Aorta (tissue), 5 donors: ENCODE data around the gene DHX40. TPM values are rescaled to one million over a fixed set of nuclear protein-coding genes. Genes with fewer than 3 reads are reported as not detected.

ENCODE experiments used
- ATAC-seq: fragments of 200-7000 bp; cut with Tn5 transposase; one replicate; pipeline ENCODE4 v1.9.1; 2022; ENCODE audit warnings: moderate library complexity; ENCODE audit not compliant: low FRiP score
- DNase-seq, 2 donors: peaks; one replicate each; pipeline ENCODE4 v3.0.0-alpha.2; 2020
- H3K27ac ChIP-seq, 2 donors: one replicate each; pipeline ENCODE4 v1.5.1; 2013; ENCODE audit warnings: low read length in 2 of 2, mild to moderate bottlenecking in 2 of 2, moderate library complexity in 2 of 2, control low read depth in 1 of 2, inconsistent platforms in 1 of 2, low read depth in 1 of 2
- H3K27me3 ChIP-seq, 2 donors: one replicate each; pipeline ENCODE4 v1.6.1; 2013; ENCODE audit warnings: control low read depth in 1 of 2, low read length in 1 of 2, mild to moderate bottlenecking in 1 of 2, moderate library complexity in 1 of 2; ENCODE audit not compliant: insufficient read depth in 2 of 2, control insufficient read depth in 1 of 2
- H3K36me3 ChIP-seq, 2 donors: one replicate each; pipeline ENCODE4 v1.6.1; 2013; ENCODE audit warnings: control low read depth in 1 of 2, low read length in 1 of 2, mild to moderate bottlenecking in 1 of 2; ENCODE audit not compliant: insufficient read depth in 2 of 2, control insufficient read depth in 1 of 2
- H3K4me1 ChIP-seq, 2 donors: one replicate each; pipeline ENCODE4 v1.6.1; 2013; ENCODE audit warnings: low read length in 2 of 2, control low read depth in 1 of 2, mild to moderate bottlenecking in 1 of 2, moderate library complexity in 1 of 2; ENCODE audit not compliant: insufficient read depth in 2 of 2, control insufficient read depth in 1 of 2
- H3K4me3 ChIP-seq, 2 donors: one replicate each; pipeline ENCODE4 v1.5.1; 2013; ENCODE audit warnings: low read length in 2 of 2, control low read depth in 1 of 2, mild to moderate bottlenecking in 1 of 2
- H3K9me3 ChIP-seq: one replicate; pipeline ENCODE4 v1.6.1; 2013; ENCODE audit warnings: mild to moderate bottlenecking, low read length; ENCODE audit not compliant: control insufficient read depth
- WGBS, 2 donors: extraction: QIAGEN DNeasy Blood & Tissue Kit; methylation state at CpG; one replicate each; pipeline ENCODE4 v1.1.7; 2013; 5-methylcytosine and 5-hydroxymethylcytosine counted together
- intact Hi-C, 2 donors: fragments of 100-400 bp; cut with DNase I; formaldehyde crosslinking; loops; one replicate each; pipeline versions ENCODE4 v1.14.2 to v1.15.0; 2022
- polyA plus RNA-seq, 2 donors: library from polyadenylated mRNA; stranded (reverse); fragments of 200-250 nt; gene quantifications; one replicate each; pipeline ENCODE4 v1.2.3, GENCODE V29; 2013
- total RNA-seq, 2 donors: library from RNA; stranded (reverse); fragmentation: NEBNext Ultra II Directional; extraction: Animal tissue kit (Norgen Biotek cat#: 25700); gene quantifications; one replicate each; pipeline ENCODE4 v1.2.1, GENCODE V29; 2021
- donor health status: healthy with polysubstance abuse.
- donor health status: Bipolar disorder and iron deficiency.
- donor health status: DM: no; HTN: no; CAD: no.
- donor health status: DM: no; HTN: no; CAD: no.
- donor health status: DM: yes; HTN: yes; CAD: no.

DHX40 gene
- total and polyA plus RNA-seq, 4 donors = 17.3 to 34.0 (median 27.9) TPM

- 68 to 71% methylated on average over 3 of the region's 3 CpGs for WGBS, 2 donors
- Histone ChIP-seq H3K27ac (no peak overlapping the region), H3K27me3 (no peaks in the 10 kb centered on the region), H3K4me3 (no peak overlapping the region), H3K9me3 (no peaks in the 10 kb centered on the region), H3K4me1 (peaks cover 2 to 11% of the 10 kb centered on the region in 2 donors), H3K36me3 (no peaks in the 10 kb centered on the region)
- DNase-seq (no peak), ATAC-seq (no peak)
- intact Hi-C loops = no loop called here
Measured at GRCh38 chr17:59629174-59629573, 63.8 kb downstream of the DHX40 start.

GRCh38 chr17:59631276-59631675 lies 65.9 kb downstream of the DHX40 start:
- Histone ChIP-seq H3K27me3 (no peaks in the 10 kb centered on the region), H3K4me1 (peaks cover 2 to 13% of the 10 kb centered on the region in 2 donors), H3K27ac (no peak overlapping the region), H3K36me3 (no peaks in the 10 kb centered on the region), H3K4me3 (no peak overlapping the region), H3K9me3 (no peaks in the 10 kb centered on the region)
- 84 to 96% methylated on average over 1 of the region's 1 CpG for WGBS, 2 donors
- ATAC-seq (no peak), DNase-seq (no peak)
- intact Hi-C loops = no loop called here

GRCh38 chr17:59632398-59632797 lies 67.0 kb downstream of the DHX40 start:
- 91 to 94% methylated on average over 6 of the region's 6 CpGs for WGBS, 2 donors
- H3K4me1 ChIP-seq = peaks cover 2 to 10% of the 10 kb centered on the region in 2 donors
- ATAC-seq (no peak), DNase-seq (peak in 1 of 2 donors; percentile 43)
- H3K36me3 ChIP-seq = no peaks in the 10 kb centered on the region
- intact Hi-C loops = no loop called here
- H3K4me3 ChIP-seq = no peak overlapping the region
- H3K27ac ChIP-seq = no peak overlapping the region
- H3K9me3 ChIP-seq = no peaks in the 10 kb centered on the region
- no peaks in the 10 kb centered on the region for H3K27me3 ChIP-seq

DNA sequence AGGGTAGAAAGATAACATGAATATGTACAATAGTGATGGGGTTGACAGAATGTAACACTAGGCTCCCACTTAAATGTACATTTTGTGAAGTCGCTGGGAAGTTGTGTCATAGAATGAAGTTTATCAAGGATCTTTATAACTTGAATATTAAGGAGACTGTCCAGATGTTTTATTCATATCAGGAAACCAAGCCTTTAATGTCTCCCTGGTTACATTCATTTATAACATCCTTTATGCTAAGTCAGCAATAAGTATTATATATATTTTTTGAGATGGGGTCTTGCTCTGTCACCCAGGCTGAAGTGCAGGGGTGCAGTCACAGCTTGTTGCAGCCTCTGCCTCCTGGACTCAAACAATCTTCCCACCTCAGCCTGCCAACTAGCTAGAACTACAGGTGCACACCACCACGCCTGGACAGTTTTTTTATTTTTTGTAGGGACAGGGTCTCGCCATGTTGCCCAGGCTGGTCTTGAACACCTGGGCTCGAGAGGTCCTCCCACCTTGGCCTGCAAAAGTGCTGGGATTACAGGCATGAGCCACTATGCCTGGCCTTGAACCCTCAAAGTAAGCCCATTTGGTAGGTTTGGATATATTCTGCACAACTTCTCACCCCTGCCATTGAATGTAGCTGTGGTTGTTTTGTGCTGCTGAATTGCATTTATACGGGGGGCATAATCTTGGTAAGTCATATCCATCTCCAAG lies 68.4 kb downstream of the DHX40 start:
- intact Hi-C loops = no loop called here
- Histone ChIP-seq H3K4me1 (peaks cover 2 to 7% of the 10 kb centered on the region in 2 donors), H3K27me3 (no peaks in the 10 kb centered on the region), H3K36me3 (no peaks in the 10 kb centered on the region), H3K9me3 (no peaks in the 10 kb centered on the region), H3K4me3 (no peak overlapping the region), H3K27ac (peak overlapping the region in 1 of 2 donors; percentile 28)
- WGBS, 2 donors = 83 to 84% methylated on average over 5 of the region's 5 CpGs
- no peak for DNase-seq
- no peak for ATAC-seq

GRCh38 chr17:59634632-59635541 lies 69.5 kb downstream of the DHX40 start:
- intact Hi-C loops = no loop called here
- Histone ChIP-seq H3K27ac (no peak overlapping the region), H3K4me3 (no peak overlapping the region), H3K36me3 (no peaks in the 10 kb centered on the region), H3K4me1 (peaks cover 2 to 11% of the 10 kb centered on the region in 2 donors), H3K27me3 (no peaks in the 10 kb centered on the region), H3K9me3 (no peaks in the 10 kb centered on the region)
- 32 to 35% methylated on average over 3 of the region's 3 CpGs for WGBS, 2 donors
- ATAC-seq = no peak
- DNase-seq = no peak

GRCh38 chr17:59637611-59638310 lies 72.4 kb downstream of the DHX40 start:
- ATAC-seq = no peak
- H3K4me3 ChIP-seq = no peak overlapping the region
- no peaks in the 10 kb centered on the region for H3K9me3 ChIP-seq
- 85 to 86% methylated on average over 1 of the region's 1 CpG for whole genome bisulfite sequencing, 2 donors
- intact Hi-C loops = no loop called here
- no peaks in the 10 kb centered on the region for H3K27me3 ChIP-seq
- H3K36me3 ChIP-seq = no peaks in the 10 kb centered on the region
- no peak overlapping the region for H3K27ac ChIP-seq
- H3K4me1 ChIP-seq = peaks cover 2 to 6% of the 10 kb centered on the region in 2 donors
- no peak for DNase-seq

DNA sequence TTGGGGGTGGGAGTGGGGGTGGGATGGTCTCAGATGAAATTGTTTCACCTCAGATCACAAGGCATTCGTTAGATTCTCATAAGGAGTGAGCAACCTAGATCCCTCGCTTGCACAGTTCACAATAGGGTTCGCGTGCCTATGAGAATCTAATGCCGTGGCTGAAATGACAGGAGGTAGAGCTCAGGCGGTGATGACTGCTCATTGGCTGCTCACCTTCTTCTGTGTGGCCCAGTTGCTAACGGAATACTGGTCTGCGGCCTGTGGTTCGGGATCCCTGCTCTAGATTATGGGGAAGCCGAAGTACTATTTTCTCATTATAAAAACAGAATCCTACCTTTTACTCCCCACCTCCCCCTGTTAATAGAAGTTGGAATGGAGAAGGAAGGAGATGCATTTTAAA lies 73.1 kb downstream of the DHX40 start:
- 71 to 74% methylated on average over 10 of the region's 10 CpGs for WGBS, 2 donors
- intact Hi-C loops = no loop called here
- H3K36me3 ChIP-seq = no peaks in the 10 kb centered on the region
- no peak overlapping the region for H3K4me3 ChIP-seq
- ATAC-seq (no peak), DNase-seq (no peak)
- H3K9me3 ChIP-seq = no peaks in the 10 kb centered on the region
- H3K27me3 ChIP-seq = no peaks in the 10 kb centered on the region
- H3K4me1 ChIP-seq = peaks cover 2 to 9% of the 10 kb centered on the region in 2 donors
- peak overlapping the region in 1 of 2 donors; percentile 17 for H3K27ac ChIP-seq

DNA sequence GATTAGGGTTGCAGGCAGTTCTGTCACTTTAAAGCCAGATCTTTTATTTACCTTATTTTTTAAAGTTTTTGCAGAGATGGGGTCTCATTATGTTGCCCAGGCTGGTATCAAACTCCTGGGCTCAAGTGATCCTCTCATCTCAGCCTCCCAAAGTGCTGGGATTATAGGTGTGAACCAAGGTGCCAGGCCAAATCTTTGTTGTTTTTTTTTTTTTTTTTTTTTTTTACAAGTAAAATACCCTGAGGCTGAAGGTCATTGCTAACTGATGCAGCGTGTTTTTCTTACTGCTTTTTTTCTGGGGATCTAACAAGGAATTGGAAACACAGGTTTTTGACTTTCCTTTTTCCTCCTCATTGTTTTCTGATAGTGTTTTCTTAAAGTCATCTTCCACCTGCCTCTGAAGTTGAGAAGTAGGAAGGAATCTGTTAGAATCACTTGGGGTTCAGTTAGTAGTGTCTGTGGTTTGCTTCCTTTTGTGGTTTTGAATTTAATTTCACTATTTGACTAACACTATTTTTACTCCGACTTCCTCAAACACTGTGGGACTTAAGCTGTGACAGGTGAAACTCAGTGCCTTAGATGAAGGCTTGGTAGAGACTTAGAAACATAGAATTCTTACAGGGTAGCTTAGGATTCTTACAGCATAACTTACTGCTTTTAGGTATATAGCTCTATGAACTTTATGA lies 76.5 kb downstream of the DHX40 start:
- H3K27ac ChIP-seq = no peak overlapping the region
- no peaks in the 10 kb centered on the region for H3K9me3 ChIP-seq
- no peak for DNase-seq
- no peaks in the 10 kb centered on the region for H3K36me3 ChIP-seq
- no peak for ATAC-seq
- no peaks in the 10 kb centered on the region for H3K27me3 ChIP-seq
- no peak overlapping the region for H3K4me3 ChIP-seq
- intact Hi-C loops = no loop called here
- peaks cover 2 to 11% of the 10 kb centered on the region in 2 donors for H3K4me1 ChIP-seq
- WGBS, 2 donors = 47 to 59% methylated on average over 2 of the region's 2 CpGs
